A549 treated with dexamethasone at 1 μM for 4 hours (cell line): ENCODE results near the gene ZBED5. TPM values are rescaled to one million over a fixed set of nuclear protein-coding genes. Genes with fewer than 3 reads are reported as not detected.

ENCODE experiments used
- total RNA-seq: library from RNA; stranded (reverse); fragments of 200-300 nt; extraction: Qiagen RNA extraction; gene quantifications from 5 replicates; pipeline ENCODE4 v1.2.3, GENCODE V29; 2022

ZBED5 gene
- 14.8 to 22.6 TPM (median 20.7 TPM) in 5 replicates for total RNA-seq

GRCh38 chr11:10857709-10858438, at the start of gene ZBED5:
Gene ZBED5 (minus strand): TSS chr11:10858053. CDS start chr11:10854945, 3,108 bp downstream.

GRCh38 chr11:10808553-10809372, 49.1 kb downstream of the ZBED5 start, which contains the start of gene EIF4G2:
Gene EIF4G2 (minus strand): TSS chr11:10808926.

Other genes with a start within 250 kb of the ZBED5 start
- 0.03 to 0.08 TPM (median 0.05 TPM) in 5 replicates for gene IRAG1, start 164.3 kb downstream of the ZBED5 start, total RNA-seq
- 23.8 to 29.9 TPM (median 27.7 TPM) in 5 replicates for gene CTR9, start 106.8 kb downstream of the ZBED5 start, total RNA-seq
- gene EIF4G2, start 49.1 kb downstream of the ZBED5 start, total RNA-seq: 607 to 728 TPM (median 660 TPM) in 5 replicates